ENCODE results near the gene C6orf132. TPM values are rescaled to one million over a fixed set of nuclear protein-coding genes. Genes with fewer than 3 reads are reported as not detected.

C6orf132 gene
- total RNA-seq, 1 experiment from 2014 or later, result 49.8 TPM

- no peaks in the 10 kb centered on the region for H3K79me2 ChIP-seq (ENCODE audit: low read depth)
- CTCF ChIA-PET, result no interaction called here
- H3K4me1 ChIP-seq (replicated peaks; ENCODE audit: insufficient read depth), result 0 out of 2 replicates have a peak, but pooled peaks cover 4% of the 10 kb centered on the region
- no peaks in the 10 kb centered on the region for H4K20me1 ChIP-seq (ENCODE audit: insufficient read depth)
- no peaks in the 10 kb centered on the region for H3K9me3 ChIP-seq (ENCODE audit: insufficient read depth, low read depth)
- no peaks in the 10 kb centered on the region for H3K9me2 ChIP-seq (ENCODE audit: insufficient read depth)
- no TSS peak for BruUV-seq (replicated peaks)
- no peaks in the 10 kb centered on the region for H3K27me3 ChIP-seq (ENCODE audit: insufficient read depth, low read depth)
- no peak overlapping the region for H2AFZ ChIP-seq
- intact Hi-C loops (cut with micrococcal nuclease; ENCODE audit: unreplicated experiment), result loop anchor here (5.0 to 10.0 kb wide), 2 partner anchors 467 to 795 kb away; partner anchors contain the start of gene RPL7L1
- TF ChIP-seq CTCF (conservative IDR thresholded peaks at IDR 0.05) (no peak), EZH2 (IDR thresholded peaks at IDR 0.05; ENCODE audit: low read depth) (no peak)
- H3K4me3 ChIP-seq, result no peak overlapping the region
- H3K36me3 ChIP-seq (ENCODE audit: low read depth), result no peaks in the 10 kb centered on the region
- peak in 1 of 2 experiments; percentile 80 for DNase-seq
- H3F3A ChIP-seq (ENCODE audit: insufficient read depth, low read depth), result peaks cover 12% of the 10 kb centered on the region; the same call in 1 of the 2 replicates
- H3K27ac ChIP-seq, result 0 out of 2 replicates have a peak overlapping the region, but pooled peaks have one; percentile 27
- H3K4me2 ChIP-seq, result no peak overlapping the region
- POLR2A ChIA-PET (ENCODE audit: unreplicated experiment), result no interaction called here
Measured at GRCh38 chr6:42079941-42080464, 62.4 kb downstream of the C6orf132 start.

- H3K9me3 ChIP-seq (ENCODE audit: insufficient read depth, low read depth), result no peaks in the 10 kb centered on the region
- POLR2A ChIA-PET (ENCODE audit: unreplicated experiment), result interaction anchor here (0.5 kb wide), 1 partner anchor 121 kb away, joined by 35 read pairs; no protein-coding TSS in a partner anchor
- TF ChIP-seq CTCF (conservative IDR thresholded peaks at IDR 0.05), result no peak
- no peak for TF ChIP-seq EZH2 (IDR thresholded peaks at IDR 0.05; ENCODE audit: low read depth)
- H3K4me3 ChIP-seq, result no peak overlapping the region
- peaks cover 17% of the 10 kb centered on the region; the same call in 1 of the 2 replicates for H3F3A ChIP-seq (ENCODE audit: insufficient read depth, low read depth)
- H3K79me2 ChIP-seq (ENCODE audit: low read depth), result no peaks in the 10 kb centered on the region
- H3K27ac ChIP-seq, result no peak overlapping the region
- no peaks in the 10 kb centered on the region for H4K20me1 ChIP-seq (ENCODE audit: insufficient read depth)
- intact Hi-C loops (cut with micrococcal nuclease; ENCODE audit: unreplicated experiment), result loop anchor here (5.0 to 10.0 kb wide), 2 partner anchors 469 to 796 kb away; partner anchors contain the start of gene RPL7L1
- H2AFZ ChIP-seq, result no peak overlapping the region
- H3K27me3 ChIP-seq (ENCODE audit: insufficient read depth, low read depth), result no peaks in the 10 kb centered on the region
- CTCF ChIA-PET, result no interaction called here
- H3K4me1 ChIP-seq (replicated peaks; ENCODE audit: insufficient read depth), result 0 out of 2 replicates have a peak, but pooled peaks cover 4% of the 10 kb centered on the region
- no peak for DNase-seq
- H3K36me3 ChIP-seq (ENCODE audit: low read depth), result no peaks in the 10 kb centered on the region
- no TSS peak for BruUV-seq (replicated peaks)
- H3K4me2 ChIP-seq, result no peak overlapping the region
- no peaks in the 10 kb centered on the region for H3K9me2 ChIP-seq (ENCODE audit: insufficient read depth)
Measured at GRCh38 chr6:42078386-42078785, 64.0 kb downstream of the C6orf132 start.

- Histone ChIP-seq H3K9me3 (ENCODE audit: insufficient read depth, low read depth) (no peaks in the 10 kb centered on the region), H3K27ac (no peak overlapping the region), H3K4me2 (no peak overlapping the region), H3K4me1 (replicated peaks; ENCODE audit: insufficient read depth) (0 out of 2 replicates have a peak, but pooled peaks cover 4% of the 10 kb centered on the region), H2AFZ (no peak overlapping the region), H3K36me3 (ENCODE audit: low read depth) (no peaks in the 10 kb centered on the region), H3F3A (ENCODE audit: insufficient read depth, low read depth) (peaks cover 17% of the 10 kb centered on the region; the same call in 1 of the 2 replicates), H3K4me3 (no peak overlapping the region), H3K79me2 (ENCODE audit: low read depth) (no peaks in the 10 kb centered on the region), H4K20me1 (ENCODE audit: insufficient read depth) (no peaks in the 10 kb centered on the region), H3K9me2 (ENCODE audit: insufficient read depth) (no peaks in the 10 kb centered on the region), H3K27me3 (ENCODE audit: insufficient read depth, low read depth) (no peaks in the 10 kb centered on the region)
- intact Hi-C loops (cut with micrococcal nuclease; ENCODE audit: unreplicated experiment), result loop anchor here (1.0 to 10.0 kb wide), 5 partner anchors 46 to 800 kb away; partner anchors contain the start of gene RPL7L1
- DNase-seq, result peak; percentile 72 to 87
- TF ChIP-seq EZH2 (IDR thresholded peaks at IDR 0.05; ENCODE audit: low read depth) (no peak), CTCF (conservative IDR thresholded peaks at IDR 0.05) (peak; percentile 95)
- ChIA-PET CTCF (no interaction called here), POLR2A (ENCODE audit: unreplicated experiment) (interaction anchor here (0.6 kb wide), 1 partner anchor 13 kb away, joined by 5 read pairs; no protein-coding TSS in a partner anchor)
- BruUV-seq (replicated peaks), result no TSS peak
Measured at GRCh38 chr6:42075159-42075838, 67.1 kb downstream of the C6orf132 start.

Measured in PC-9 (cell line).